H7 (cell line): ENCODE measurements around the gene CRIP3. TPM values are rescaled to one million over a fixed set of nuclear protein-coding genes. Genes with fewer than 3 reads are reported as not detected.

ENCODE experiments used
- DNase-seq: peaks from one replicate; pipeline ENCODE4 v3.0.0; 2012
- H3K27me3 ChIP-seq: 2 replicates; pipeline ENCODE4 v1.6.0; 2011; ENCODE audit warnings: mild to moderate bottlenecking, low read length; ENCODE audit not compliant: control insufficient read depth, insufficient read depth
- H3K36me3 ChIP-seq: replicated peaks from 2 replicates; pipeline ENCODE4 v1.5.1; 2011; ENCODE audit warnings: low read length; ENCODE audit not compliant: control insufficient read depth, insufficient read depth
- H3K4me3 ChIP-seq: 2 replicates; pipeline ENCODE4 v1.5.1; 2011; ENCODE audit warnings: low read depth, mild to moderate bottlenecking, control low read depth, low read length, moderate library complexity; ENCODE audit not compliant: insufficient read depth
- total RNA-seq: library from RNA; depleted of rRNA; stranded (reverse); fragments of >200 nt; shearing (Covaris generic); gene quantifications from 2 replicates; pipeline ENCODE4 v1.2.3, GENCODE V29; 2014

The CRIP3 gene
- total RNA-seq, 1 experiment from 2014 or later: 20.1 TPM

DNA sequence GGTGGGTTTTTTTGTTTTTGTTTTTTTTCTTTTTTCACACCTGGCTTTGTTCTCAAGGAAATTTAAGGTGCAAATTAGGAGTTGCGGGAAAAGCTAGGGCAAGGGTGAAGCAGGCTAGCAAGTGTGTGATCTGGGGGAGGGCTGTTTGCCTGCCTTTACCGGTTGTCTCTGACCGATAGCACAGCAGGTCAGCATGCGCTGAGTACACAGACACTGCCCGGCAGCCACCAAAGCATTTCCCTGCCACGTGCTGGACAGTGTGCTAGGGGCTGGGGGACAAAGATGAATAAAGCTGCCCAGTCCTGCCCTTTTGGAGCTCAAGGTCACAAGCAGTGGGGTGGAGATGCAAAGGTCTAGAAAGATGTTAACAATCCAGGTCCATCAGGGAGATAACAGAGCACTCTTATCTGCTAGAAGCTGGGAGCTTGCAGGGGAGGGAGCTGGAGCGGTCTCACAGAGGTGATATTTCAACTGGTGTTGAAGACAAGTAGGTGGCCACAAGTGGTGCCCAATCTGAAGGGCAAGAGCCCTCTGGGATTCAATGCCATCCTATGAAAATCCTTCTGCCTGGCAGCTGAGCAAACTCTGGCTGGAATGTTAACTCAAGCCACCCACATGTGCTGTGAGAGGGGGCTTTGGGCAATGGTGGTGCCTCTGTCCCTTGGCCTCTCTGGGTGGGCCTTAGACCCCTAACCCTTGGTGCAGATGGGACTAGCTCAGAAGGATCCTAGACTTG lies 40.8 kb downstream of the CRIP3 start:
- Histone ChIP-seq H3K27me3 (peaks cover 35% of the 10 kb centered on the region), H3K4me3 (no peak overlapping the region), H3K36me3 (no peaks in the 10 kb centered on the region)
- DNase-seq: peak; percentile 66

- H3K4me3 ChIP-seq: no peak overlapping the region
- peaks cover 26% of the 10 kb centered on the region for H3K27me3 ChIP-seq
- H3K36me3 ChIP-seq: no peaks in the 10 kb centered on the region
- no peak for DNase-seq
These were observed 43.1 kb downstream of the CRIP3 start for GRCh38 chr6:43265564-43265963.

- no peak overlapping the region for H3K4me3 ChIP-seq
- H3K36me3 ChIP-seq: no peaks in the 10 kb centered on the region
- peaks cover 21% of the 10 kb centered on the region for H3K27me3 ChIP-seq
- DNase-seq: no peak
These were observed 44.0 kb downstream of the CRIP3 start for GRCh38 chr6:43264599-43265145.

- H3K36me3 ChIP-seq: no peaks in the 10 kb centered on the region
- no peak overlapping the region for H3K4me3 ChIP-seq
- peak; percentile 95 for DNase-seq
- peaks cover 9% of the 10 kb centered on the region for H3K27me3 ChIP-seq
These were observed 45.1 kb downstream of the CRIP3 start for GRCh38 chr6:43263314-43264178.

GRCh38 chr6:43262780-43263313 lies 45.8 kb downstream of the CRIP3 start:
- Histone ChIP-seq H3K36me3 (no peaks in the 10 kb centered on the region), H3K27me3 (peaks cover 2% of the 10 kb centered on the region), H3K4me3 (no peak overlapping the region)
- DNase-seq: peak; percentile 70

GRCh38 chr6:43262000-43262779 lies 46.4 kb downstream of the CRIP3 start:
- Histone ChIP-seq H3K27me3 (no peaks in the 10 kb centered on the region), H3K4me3 (no peak overlapping the region), H3K36me3 (no peaks in the 10 kb centered on the region)
- DNase-seq: no peak

- no peak overlapping the region for H3K4me3 ChIP-seq
- H3K27me3 ChIP-seq: no peaks in the 10 kb centered on the region
- DNase-seq: no peak
These were observed 47.4 kb downstream of the CRIP3 start for GRCh38 chr6:43261198-43261597.

DNA sequence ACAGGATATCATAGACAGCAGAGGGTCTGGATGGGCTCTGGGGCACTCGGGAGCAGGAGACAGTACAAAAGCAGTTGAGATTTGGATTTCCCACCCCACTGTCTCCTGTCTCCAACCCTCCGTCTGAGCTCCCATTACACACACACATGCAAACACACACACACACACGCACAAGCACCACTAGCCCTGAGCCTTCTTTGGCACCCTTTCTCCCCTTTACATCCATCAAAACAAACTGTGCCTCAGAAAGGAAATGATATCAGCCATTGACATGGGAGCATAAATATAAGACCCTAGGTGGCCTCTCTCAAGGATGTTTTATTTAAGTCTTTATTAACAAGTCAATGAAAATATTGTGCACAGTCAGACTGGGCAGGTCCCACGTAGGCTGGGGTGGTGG lies 47.8 kb downstream of the CRIP3 start:
- H3K36me3 ChIP-seq: no peaks in the 10 kb centered on the region
- H3K27me3 ChIP-seq: no peaks in the 10 kb centered on the region
- no peak for DNase-seq

More at GRCh38 chr6:43261198-43261597, 47.4 kb downstream of the CRIP3 start:
- H3K36me3 ChIP-seq: no peaks in the 10 kb centered on the region

DNA sequence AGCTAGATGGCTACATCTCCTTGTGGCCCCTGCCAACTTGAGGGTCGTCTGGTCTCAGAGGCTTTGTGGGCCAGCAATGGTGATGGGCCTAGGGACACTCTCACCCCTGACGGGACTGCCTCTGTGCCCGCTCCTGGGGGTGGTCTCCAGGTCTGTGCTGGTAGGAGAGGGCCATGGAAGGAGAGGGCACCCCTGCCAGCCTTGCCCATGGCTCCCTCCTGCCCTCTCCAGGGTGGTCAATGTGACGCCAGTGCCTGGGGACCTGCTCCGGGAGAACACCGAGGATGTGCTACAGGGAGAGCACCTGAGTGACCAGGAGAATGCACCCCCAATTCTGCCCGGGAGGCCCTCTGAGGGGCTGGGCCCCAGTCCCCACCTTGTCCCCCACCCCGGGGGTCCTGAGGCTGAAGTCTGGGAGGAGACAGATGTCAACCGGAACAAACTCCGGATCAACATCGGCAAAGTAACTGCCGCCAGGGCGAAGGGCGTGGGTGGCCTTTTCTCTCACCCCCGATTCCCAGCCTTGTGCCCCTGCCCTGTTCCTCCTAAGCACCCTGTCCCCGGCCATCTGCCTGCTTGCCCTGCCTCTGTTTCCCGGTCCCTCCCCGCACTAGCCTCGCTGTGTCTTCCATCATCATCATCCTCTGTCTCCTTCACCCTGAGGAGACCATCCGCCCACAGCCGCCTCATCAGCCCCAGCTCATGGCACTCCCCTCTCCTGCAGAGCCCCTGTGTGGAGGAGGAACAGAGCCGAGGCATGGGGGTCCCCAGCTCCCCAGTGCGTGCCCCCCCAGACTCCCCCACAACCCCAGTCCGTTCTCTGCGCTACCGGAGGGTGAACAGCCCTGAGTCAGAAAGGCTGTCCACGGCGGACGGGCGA lies 49.6 kb downstream of the CRIP3 start:
- no peaks in the 10 kb centered on the region for H3K36me3 ChIP-seq
- H3K4me3 ChIP-seq: no peak overlapping the region
- no peaks in the 10 kb centered on the region for H3K27me3 ChIP-seq
- no peak for DNase-seq

More for the DNA sequence above, 47.8 kb downstream of the CRIP3 start:
- no peak overlapping the region for H3K4me3 ChIP-seq

DNA sequence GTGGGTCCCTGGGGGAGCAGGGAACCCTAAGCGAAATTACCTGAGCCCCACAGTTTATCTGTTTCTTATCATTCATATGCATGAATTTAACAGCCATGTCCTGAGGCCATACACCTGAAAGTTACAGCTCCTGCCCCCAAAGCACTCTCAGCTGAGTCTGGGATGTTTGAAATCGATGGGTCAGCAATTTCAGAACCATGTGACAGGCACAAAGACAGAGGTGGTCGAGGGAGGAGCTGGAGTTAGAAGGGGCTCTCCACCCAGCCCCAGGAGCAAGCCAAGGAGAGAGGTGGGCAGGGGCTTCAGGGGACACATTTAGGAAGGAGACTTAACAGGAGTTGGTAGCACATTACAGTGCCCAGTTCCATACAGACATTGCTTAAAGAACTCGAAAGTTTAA lies 50.4 kb downstream of the CRIP3 start:
- no peak overlapping the region for H3K4me3 ChIP-seq
- no peaks in the 10 kb centered on the region for H3K36me3 ChIP-seq
- DNase-seq: peak; percentile 33
- H3K27me3 ChIP-seq: no peaks in the 10 kb centered on the region

DNA sequence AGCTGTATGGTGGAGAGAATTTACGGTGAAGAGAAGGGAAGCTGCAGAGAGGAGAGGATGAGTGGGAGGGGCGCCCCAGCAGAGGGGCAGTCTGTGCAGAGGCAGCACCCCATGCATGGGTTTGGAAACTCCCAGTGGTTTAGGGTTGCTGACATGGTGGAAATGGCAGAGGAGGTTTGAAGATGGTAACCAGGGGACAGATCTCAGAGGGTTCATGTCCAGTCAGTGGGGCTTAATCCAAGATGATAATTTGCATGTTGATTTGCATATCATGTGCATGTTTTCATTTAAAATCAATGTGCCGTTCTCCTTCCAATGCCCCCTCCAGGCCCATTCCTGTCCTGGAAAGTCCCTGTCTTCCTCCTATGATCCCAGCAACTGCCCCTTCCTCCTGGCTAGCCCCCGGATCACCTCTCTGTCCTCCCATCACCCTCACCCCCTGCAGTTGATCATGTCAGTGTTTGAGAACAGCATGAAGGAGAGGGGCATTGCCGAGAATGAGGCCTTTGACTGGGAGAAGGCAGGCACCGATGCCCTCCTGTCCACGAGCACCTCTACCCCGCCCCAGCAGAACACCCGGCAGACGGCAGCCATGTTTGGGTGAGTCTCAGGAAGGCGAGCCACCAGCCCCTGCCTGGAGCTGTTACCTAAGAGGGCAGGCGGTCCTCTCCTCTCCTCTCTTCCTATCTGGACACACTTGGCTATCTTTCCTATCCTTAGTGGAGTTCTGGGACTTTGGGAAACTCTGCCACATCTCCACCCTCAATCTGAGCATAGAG lies 51.1 kb downstream of the CRIP3 start:
- Histone ChIP-seq H3K36me3 (no peaks in the 10 kb centered on the region), H3K4me3 (no peak overlapping the region), H3K27me3 (no peaks in the 10 kb centered on the region)
- peak; percentile 55 for DNase-seq

- Histone ChIP-seq H3K27me3 (peaks cover under 1% of the 10 kb centered on the region; the same call in 1 of the 2 replicates), H3K4me3 (no peak overlapping the region), H3K36me3 (no peaks in the 10 kb centered on the region)
- peak; percentile 34 for DNase-seq
These were observed 51.8 kb downstream of the CRIP3 start for GRCh38 chr6:43256670-43257366.
